Measurements from ENCODE around the gene SERINC3.
"Not testable (repeated sequence)": the region's sequence is repeated elsewhere in the genome, so short reads cannot be mapped to it uniquely, and the experiment has no call there.

SERINC3 gene

DNA sequence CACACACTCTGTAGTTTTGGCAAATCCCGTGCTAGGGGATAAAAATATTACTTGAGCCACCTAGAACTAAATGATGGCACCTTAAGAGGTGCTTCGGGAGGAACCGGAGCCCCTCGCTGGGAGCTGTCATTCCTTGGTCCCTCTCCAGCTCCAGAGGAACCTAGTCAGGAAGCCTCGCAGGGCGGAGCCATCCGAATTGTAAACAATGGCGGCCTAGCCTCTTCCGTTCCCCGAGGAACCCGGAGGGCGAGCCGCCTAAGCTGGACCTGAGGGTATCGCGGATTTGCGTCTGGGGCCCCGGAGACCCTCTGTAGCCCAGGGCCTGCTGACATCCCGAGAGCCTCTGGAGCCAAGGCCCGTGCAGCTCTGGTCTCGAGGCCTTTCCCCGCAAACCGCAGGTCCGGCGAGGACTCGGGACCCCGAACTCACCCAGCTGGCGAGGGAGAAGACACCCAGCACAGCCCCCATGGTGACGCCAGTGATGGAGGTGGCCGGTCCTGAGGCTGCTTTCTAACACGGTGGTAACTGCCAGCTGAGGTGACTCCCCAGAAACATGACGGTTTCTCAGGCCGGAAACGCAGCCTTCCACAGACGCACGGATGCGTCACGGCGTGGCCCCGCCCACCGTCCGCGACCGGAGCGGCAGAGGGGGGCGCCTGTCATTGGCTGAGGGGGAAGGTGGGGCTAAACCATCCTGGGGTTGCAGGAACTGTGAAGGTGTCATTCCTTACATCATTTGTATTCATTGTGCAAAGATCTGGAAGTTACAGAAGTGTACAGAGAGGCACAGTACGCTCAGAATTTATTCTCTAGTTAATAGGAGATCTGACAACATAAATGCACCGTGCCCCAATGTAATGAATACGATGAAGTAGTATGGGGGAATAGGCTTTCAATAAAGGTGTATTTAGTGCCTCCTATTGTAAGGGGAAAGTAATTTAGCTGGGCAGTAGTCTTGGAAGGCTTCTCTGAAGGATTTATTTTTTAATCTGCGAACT lies at the start of gene SERINC3:
Gene SERINC3, minus strand, starts transcription at position 587 of the 998 bp plus-strand sequence. Its CDS starts 119 bp downstream, at position 468.
- peak; percentile 95 for DNase-seq (ENCODE audit: low read depth in 2 of 2)

DNA sequence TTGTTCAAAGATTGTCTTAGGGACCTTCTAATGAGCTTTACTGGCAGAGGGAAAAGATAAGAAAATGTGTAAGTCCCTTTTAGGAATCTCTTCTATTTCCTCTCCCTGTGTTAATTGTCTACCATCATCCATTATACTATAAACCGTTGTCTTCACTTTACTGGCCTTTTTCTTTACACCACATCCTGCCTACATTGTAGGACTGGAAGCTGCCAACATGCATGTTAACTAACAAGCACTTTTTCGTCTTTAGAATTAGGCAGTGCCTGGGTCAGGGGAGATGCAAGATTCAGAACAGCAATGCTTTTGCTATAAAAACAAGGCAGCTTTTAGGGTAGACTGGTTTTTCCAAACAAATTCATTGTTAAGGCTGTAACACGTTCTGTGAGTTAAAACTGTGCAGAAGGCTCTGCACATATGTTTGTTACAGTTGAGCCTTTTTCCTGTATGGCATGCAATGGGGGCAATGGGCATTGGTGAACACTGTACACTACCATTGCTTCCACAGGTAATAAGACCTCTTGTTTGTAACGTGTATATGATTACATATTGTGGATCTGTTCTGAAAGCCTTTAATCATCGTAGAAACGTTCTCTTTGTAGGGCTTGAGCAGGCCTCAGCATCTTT lies 49.6 kb upstream of the SERINC3 start:
- no peak for DNase-seq (ENCODE audit: low read depth in 2 of 2)

DNA sequence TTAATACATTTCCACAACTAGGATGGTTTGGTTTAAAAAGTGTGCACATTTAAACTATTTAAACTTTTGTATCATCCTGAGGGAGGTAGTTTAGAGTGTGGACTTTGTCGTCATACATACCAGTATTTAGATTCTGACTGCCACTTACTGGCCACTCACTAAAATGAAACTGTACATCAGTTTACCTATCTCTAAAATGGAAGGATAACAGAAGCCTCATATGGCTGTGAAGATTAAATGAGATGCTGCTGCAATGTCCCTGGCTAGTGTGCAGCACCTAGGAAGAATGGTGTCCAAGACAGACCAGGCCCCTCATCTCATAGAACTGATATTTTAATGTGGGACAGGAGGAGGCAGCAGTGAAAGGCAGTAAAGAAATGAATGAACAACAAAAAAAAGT lies 48.5 kb upstream of the SERINC3 start:
- no peak for DNase-seq (ENCODE audit: low read depth in 2 of 2)

DNA sequence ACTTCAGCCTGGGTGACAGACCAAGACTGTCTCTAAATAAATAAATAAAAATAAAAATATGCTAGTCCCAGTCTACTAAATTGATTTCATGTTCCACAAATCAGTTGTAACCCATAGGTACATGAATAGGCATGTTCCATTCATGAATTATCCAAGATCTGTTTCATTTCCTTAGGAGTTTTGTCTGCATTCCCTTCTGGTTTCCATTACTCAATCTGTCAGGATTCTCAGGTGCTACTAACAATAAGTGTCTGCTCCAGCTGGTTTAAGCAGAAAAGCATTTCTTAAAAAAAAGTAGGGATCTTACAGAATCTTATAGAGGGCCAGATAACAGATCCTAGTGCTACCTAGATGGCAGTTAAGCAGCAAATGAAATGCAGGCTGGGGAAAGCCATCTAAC lies 44.9 kb upstream of the SERINC3 start:
- DNase-seq (ENCODE audit: low read depth in 2 of 2), result no peak

DNA sequence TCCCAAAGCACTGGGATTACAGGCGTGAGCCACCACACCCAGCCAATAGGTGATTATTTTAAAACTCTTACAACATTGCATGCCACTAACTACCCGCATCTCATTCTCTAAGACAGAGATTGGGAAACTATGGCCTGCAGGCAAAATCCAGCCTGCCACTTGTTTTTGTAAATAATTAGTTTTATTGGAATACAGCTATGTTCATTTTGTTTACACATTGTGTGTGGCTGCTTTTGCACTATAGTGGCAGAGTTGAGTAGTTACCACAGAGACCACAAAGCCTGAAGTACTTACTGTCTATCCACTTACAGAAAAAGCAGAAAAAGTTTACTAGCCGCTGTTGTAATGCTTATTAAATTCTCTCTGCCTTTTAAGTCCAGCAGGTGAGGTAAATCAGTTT lies 44.1 kb upstream of the SERINC3 start:
- DNase-seq (ENCODE audit: low read depth in 2 of 2), result no peak

DNA sequence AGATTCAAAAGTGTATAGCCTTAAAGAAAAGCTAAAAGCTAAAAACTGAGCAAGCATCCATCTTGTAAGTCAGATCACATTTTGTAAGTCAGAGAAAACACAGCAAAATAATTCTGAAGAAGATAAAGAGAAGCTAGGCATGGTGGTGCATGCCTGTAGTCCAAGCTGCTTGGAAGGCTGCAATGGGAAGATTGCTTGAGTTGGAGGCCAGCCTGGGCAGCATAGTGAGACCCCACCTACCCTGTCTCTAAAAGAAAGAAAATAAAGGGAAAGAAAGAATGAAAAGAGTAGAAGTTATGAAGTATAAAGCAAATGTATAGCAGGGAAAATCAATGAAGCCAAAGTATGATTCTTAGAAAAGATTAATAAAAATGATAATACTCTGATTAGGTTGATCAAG lies 40.0 kb upstream of the SERINC3 start:
- DNase-seq (ENCODE audit: low read depth in 2 of 2), result no peak

DNA sequence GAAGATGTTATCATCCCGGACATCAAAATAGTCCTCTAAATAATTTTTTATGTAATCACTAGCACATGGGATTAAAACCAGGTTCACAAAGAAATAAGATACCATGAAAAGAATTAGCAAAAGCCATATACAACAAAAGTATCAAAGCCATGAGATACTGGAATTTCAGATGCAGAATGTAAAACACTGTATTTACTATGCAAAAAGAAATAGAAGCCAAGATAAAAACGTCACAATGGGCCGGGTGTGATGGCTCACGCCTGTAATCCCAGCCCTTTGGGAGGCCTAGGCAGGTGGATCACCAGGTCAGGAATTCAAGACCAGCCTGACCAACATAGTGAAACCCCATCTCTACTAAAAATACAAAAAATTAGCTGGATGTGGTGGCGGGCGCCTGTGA lies 38.9 kb upstream of the SERINC3 start:
- DNase-seq (ENCODE audit: low read depth in 2 of 2), result not testable (repeated sequence)

DNA sequence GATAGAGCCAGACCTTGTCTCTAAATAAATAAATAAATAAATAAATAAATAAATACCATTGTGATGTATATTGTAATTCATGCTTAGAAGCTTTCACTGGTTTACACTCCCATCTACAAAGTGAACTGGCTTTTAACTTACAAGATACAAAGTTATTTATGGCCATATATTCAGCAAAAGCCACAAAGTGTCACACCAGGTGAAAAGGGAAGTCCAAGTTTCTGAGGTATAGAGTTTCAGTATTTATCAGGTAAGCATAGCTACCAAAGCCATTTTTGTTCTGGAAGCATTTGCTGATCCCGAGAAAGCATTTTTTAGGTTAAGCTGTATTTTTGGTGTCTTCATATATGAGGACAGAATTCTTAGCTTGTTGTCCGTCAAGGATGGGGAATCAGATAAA lies 38.4 kb upstream of the SERINC3 start:
- DNase-seq (ENCODE audit: low read depth in 2 of 2), result no peak

DNA sequence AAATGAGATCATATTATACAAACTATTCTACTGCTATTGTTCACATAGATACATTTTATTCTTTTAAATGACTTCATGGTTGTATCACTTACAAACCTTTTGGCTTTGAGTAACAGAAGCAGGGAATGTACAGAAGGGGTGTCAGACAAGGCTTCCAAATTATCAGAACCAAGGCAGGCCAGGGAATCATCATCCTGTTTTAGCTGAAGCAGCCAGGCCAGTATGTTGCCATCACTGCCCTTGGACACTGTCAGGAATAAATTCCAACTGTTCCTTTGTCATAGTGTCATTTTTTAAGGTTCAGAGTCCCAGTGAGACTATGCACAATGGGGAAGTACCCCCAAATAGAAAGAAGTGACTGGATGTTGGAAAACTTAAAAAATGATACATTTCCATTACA lies 37.4 kb upstream of the SERINC3 start:
- DNase-seq (ENCODE audit: low read depth in 2 of 2), result no peak

DNA sequence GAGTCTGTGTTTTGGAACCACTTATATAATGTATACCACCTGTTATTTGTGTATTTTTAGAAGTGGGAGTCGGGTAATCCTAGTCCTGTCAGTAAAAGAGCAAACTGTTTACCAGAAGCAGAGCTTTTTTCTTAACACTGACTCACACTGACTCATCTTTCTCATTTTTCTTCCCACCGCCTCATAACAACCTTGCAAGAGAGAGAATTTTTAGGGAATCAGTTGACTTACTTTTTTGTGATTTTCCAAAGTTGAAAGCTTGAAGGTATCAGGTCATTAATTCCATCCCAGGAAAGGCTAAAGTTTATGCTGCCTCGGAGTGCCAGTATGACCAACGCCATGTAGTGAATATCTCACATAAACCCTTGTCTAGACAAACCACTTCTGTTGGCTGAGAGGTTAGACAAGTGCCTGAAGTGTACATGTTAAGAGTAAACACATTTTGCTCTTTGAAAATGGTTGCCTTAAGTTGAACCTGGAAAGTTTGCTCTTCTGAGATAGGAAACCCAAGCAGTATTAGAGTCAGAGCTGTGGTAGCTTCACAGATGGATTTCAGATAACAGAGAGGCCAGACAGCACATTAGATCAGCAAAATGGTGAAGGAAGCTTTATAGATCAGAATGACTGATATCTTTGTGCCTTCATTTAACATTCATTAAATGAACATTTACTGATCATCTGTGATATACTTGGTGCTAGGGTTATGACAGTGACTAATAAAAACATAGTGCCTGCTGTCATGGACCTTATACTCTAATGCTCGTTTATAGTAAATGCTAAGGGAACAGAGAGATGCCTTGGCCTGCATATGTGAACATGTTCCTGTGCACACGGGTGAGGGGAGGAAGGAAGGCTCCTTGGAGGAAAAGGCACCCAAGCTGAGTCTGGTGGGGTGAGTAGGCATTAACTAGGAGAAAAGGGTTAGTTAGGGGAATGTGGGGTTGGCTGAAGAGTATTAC lies 31.4 kb upstream of the SERINC3 start:
- DNase-seq (ENCODE audit: low read depth in 2 of 2), result no peak

DNA sequence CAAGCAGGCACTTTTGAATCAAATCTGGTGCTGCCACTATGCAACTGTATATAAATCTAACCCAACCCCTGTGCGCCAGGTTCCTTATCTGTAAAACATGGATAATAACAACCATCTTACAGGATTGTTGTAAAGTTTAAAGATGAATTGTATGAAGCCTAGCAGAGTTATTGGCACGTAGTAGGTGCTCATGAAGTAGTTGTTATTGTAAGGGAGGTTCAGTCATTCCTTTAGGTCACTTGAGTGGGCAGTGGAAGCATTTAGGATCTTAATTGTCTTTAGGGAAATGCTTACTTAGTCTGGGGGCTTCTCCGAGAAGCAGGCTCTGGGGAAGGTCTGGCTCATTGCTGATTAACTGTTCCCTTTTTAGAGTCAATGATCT lies 30.7 kb upstream of the SERINC3 start:
- no peak for DNase-seq (ENCODE audit: low read depth in 2 of 2)

DNA sequence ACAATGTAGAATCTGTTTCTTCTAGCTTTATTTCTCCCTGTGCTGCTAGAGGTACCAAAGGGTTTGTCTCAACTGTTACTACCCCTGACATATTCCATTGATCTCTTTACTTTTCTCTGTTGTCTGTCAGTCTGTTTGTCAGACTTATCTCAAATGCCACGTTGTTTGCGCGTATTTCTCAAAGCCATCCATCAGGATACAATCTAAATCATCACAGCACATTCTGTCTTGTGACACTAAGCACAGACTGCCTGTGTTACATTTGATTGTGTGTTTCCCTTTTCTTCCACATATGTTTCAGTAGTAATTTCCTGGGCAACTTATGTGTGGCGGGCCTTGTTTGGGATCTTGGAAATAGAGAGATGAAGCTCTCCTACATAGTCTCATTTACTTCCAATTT lies 30.2 kb upstream of the SERINC3 start:
- DNase-seq (ENCODE audit: low read depth in 2 of 2), result no peak

DNA sequence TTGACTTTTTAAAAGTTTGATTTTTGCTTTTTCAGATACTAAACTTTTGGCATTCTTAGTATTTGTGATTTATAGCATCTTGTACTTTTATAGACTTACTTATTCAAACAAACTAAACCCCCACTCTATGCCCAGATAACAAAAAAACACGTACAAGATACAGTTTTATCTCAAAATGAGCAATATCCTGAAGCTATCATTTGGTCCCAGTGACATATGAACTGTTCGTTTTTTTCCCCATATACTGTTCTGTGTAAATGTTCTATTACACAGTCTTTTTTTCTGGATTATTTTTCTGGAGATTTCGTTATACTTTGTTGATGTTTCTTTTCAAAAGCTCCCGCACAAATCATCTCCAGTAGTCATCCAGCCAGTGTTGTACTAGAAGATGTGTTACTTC lies 27.3 kb upstream of the SERINC3 start:
- no peak for DNase-seq (ENCODE audit: low read depth in 2 of 2)

DNA sequence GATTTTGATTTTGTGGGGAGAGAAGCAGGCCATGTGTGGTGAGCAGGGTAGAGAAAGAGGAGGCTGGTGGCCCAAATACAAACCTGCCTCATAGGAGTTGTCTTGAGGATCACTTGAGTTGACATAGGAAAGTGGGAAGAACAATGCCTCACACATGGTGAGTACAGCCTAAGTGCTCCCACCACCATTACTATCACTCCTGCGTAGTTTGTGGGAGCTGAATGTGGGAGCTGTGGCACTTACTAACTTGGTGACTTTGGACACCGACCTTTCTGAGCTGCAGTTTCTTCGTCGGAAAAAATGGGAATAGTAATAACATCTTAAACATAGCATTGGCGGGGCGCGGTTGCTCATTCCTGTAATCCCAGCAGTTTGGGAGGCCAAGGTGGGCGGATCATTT lies 25.5 kb upstream of the SERINC3 start:
- no peak for DNase-seq (ENCODE audit: low read depth in 2 of 2)

DNA sequence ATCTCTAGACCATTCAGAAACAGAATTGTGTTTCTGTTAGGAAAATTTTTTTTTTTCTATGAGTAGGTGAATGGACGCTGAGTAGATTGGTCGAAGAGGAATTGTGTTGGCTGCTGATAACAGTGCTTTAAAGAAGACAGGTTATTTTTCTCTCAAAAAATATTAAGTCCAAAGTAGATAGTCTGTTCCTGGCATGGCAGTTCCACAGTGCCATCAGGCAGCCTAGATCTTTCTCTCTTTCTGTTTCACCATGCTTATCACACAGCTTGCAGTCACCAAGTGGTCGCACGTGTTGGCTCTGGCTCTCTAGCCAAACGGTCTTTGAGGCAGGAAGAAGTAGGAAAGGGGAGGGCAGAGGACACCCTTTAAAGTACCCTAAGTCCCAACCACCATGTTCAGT lies 22.4 kb upstream of the SERINC3 start:
- no peak for DNase-seq (ENCODE audit: low read depth in 2 of 2)

DNA sequence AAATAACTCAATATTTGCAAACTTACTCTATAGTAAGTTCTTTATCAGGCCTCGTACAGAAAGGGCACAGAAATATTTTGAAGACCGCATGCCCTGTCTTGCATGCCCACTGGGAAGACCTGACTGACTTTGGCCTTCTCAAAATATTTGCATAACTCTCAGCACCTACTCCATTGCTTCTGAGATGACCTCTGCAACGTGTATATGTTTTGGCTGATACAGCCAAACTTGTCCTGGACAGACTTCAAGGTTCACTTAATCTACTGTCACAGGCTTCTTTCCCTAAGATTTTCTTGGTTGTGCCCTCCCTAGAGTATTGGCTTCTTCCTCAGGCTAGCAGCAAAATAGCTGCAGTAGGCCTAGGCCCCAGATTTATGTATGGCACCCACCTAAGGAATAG lies 21.5 kb upstream of the SERINC3 start:
- no peak for DNase-seq (ENCODE audit: low read depth in 2 of 2)

DNA sequence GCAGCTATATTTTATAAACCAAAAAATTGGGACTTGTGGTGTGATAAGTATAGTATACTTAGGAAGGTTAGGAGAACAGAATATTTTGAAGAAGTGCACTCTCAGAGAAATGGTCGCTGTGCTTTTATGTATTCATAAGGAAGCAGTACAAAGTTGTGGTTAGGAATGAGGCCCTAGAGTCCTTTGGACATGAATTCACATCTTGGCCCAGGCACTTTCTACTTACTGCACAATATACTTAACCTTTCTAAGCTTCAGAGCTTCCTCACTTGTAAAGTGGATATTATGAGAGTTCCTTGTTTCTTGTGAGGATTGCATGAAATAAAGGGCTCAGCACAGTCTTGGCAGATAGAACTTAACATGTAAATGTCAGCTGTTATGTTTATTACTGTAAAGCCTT lies 21.0 kb upstream of the SERINC3 start:
- DNase-seq (ENCODE audit: low read depth in 2 of 2), result no peak

DNA sequence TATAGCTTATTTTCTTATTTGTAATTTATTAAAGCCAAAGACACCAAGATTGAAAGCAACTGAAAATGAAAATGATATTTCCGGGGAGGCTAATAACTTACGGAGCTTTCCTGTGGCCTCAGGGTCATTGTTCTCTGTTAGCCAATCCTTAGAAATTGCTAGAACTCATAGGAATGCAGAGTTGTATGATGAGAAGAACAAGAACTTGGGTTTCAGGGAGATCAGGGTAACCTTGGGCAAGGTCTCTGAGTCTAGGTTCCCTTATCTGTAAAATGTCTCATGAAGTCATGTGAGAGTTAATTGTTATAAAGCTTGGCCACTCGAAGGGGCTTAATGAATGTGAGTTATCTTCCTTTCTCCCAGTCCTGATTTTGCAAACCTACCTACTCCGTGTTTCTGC lies 20.1 kb upstream of the SERINC3 start:
- no peak for DNase-seq (ENCODE audit: low read depth in 2 of 2)

DNA sequence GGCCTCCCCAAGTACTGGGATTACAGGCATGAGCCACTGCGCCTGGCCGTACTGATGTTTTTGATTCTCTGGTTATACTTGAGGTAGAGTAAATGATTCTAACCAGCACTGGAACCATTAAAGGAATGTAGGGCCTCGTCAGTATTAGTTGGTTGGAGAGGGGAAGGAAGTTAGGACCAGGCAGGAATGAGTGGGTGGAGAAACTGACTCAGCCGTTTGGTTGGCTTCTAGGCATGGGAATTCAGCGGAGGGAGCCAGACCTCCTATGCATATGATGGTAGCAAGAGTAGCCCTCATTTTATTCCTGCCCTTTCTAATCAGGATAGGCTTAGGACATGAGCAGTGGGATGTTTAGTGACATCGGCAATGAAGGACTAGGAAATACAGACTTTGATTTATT lies 19.0 kb upstream of the SERINC3 start:
- no peak for DNase-seq (ENCODE audit: low read depth in 2 of 2)

DNA sequence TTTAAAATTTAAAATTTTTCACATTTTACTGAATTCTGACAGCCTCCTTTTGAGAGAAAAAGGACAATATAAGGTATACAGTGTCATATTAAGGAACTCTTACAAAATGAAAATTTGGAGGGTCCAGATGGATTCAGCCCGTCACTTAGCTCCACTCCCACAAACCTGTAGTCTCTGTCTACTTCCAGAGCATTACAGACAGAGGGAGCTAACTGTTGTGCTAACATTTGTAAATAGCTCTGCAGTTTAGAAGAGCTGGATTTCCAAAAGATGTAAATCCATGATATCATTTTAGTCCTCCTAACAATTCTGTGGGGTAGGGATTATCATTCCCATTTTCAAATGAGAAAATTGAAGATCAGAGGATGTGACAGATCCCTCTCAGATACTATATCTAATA lies 16.1 kb upstream of the SERINC3 start:
- DNase-seq (ENCODE audit: low read depth in 2 of 2), result no peak

DNA sequence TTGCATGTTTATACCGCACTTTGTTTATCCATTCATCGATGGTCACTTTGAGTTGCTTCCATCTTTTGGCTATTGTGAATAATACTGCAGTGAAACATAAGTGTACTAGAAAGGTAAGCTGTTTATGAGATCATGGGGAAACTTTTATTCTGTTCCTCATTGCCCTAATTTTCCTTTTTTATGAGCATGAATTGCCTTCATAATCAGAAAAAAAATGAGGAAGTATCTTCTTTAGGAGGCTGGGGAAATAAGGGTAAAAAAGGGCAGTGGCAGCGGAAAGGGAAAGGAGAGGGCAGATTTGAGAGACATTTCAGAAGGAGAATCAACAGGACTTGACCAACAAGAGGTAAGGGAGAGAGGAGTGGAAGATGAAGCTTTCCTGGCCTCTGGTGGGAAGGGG lies 14.3 kb upstream of the SERINC3 start:
- no peak for DNase-seq (ENCODE audit: low read depth in 2 of 2)

DNA sequence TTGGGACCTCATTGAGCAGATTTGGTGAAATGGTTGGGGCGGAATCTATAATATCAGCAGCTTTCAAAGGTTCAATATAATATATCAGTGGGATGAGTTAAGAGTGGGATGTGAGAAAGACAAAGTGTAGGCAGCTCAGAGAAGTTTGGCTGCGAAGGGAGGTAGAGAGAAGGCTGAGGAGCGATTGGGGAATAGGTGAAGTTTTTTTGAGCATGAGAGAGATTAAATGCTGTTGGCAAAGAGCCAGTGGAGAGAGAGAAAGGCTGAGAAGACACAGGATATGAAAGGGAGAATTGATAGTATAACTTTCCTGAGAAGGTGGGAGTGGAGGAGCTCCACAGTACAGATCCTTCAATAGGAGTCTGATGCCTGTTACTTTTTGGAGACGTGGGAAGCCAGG lies 12.1 kb upstream of the SERINC3 start:
- DNase-seq (ENCODE audit: low read depth in 2 of 2), result no peak
